Measurements from ENCODE around the gene ARHGAP22. TPM values are rescaled to one million over a fixed set of nuclear protein-coding genes. Genes with fewer than 3 reads are reported as not detected.

The ARHGAP22 gene
- total RNA-seq, 1 donor from 2014 or later = 2.2 TPM

DNA sequence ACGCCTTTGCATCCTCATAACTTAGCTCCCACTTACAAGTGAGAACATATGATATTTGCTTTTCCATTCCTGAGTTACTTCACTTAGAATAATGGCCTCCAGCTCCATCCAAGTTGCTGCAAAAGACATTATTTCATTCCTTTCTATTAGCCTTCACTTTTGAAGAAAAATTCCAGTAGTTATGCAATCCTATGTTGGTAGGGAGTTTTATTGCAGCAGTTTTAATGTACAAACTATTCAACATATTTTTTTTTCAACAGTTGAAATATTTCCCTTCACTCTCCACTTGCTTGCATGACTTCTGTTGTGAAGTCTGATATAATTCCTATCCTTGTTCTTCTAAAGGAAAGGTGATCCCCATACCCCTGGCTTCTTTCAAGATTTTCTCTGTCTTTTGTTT is 27.3 kb upstream of the ARHGAP22 start:
- no peak for DNase-seq

GRCh38 chr10:48627984-48628609 is 23.2 kb upstream of the ARHGAP22 start:
- DNase-seq = no peak

DNA sequence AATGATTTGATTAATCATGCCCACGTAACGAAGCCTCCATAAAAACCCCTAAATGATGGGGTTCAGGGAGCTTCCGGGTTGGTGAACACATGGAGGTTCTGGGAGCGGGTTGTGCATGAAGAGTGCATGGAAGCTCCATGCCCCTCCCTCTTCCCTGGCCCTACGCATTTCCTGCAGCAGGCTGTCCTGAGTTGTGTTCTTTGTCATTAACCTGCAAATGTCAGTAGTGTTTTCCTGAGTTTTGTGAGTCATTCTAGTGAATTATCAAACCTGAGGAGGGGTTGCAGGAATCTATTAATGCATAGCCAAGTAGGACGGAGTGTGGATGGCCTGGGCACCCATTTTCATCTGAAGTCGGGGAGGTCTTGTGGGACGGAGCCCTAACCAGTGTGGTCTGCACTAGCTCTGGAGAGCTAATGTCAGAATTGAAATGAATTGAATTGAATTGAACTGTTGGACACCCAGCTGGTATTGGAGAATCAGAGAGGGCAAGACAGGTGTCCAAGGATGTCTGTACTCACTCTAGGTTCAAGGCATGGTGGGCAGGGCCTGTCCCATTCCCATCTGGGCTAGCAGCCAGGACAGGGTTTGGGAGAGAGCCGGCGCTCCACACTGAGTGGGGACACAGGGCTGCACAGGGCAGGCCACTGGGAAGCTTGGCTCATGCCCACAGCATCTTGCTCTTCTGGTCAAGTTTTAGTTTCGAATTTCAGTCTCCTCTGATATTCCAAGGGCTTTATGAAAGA is 22.3 kb upstream of the ARHGAP22 start:
- no peak for DNase-seq

DNA sequence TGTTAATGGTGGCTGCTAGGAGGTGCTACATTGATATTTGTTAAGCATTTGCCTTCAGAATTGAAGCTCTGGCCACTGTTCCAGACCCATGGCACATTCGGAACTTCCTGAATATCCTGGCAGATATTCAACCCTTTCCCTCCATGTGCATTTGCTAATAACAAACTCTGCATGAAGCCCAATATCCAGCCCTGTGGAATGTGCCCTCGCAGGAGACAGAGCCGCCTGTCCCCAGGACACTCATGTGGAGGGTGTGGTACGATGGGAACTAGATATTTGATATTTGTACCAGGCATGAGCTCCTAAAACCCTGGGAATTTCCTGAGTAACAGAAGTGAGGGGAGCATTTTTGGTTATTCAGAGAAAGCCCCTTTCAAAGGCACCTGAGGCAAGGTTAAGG is 21.6 kb upstream of the ARHGAP22 start:
- no peak for DNase-seq

DNA sequence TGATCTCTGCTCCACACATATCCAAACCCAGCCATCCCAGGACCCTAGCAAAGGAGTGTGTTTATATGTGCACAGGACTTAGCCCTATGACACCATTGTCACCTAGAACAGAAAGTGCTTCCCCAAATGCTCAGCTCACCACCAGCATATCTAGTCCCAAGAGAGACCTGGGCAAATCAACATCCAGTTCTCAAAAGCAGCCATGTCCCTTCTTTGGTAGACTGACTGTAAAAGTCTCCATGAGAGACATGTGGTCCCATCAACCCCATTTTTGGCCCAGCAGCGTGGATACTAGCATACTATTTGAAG is 20.9 kb upstream of the ARHGAP22 start:
- no peak for DNase-seq

- no peak for DNase-seq
Observed at GRCh38 chr10:48623607-48624132, 18.8 kb upstream of the ARHGAP22 start.

DNA sequence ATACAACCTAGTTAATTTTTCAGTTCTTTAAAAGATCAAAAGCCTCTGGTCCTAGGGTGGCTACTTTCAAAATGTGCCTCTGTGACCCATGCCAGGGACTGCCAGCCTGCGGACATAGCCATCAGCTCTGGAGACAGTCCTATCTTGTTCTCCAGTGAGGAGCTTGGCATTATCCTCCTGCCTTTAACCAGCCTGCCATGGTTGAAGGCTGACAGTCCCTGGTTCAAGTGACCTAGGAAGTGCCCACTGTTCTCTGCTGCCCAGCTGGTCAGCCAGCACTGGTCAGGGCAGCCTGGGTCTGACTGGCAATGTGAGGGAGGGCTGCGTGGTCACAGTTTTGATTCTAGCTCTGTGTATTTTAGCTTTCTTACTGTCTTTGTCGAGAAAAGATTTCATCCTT is 18.1 kb upstream of the ARHGAP22 start:
- no peak for DNase-seq

DNA sequence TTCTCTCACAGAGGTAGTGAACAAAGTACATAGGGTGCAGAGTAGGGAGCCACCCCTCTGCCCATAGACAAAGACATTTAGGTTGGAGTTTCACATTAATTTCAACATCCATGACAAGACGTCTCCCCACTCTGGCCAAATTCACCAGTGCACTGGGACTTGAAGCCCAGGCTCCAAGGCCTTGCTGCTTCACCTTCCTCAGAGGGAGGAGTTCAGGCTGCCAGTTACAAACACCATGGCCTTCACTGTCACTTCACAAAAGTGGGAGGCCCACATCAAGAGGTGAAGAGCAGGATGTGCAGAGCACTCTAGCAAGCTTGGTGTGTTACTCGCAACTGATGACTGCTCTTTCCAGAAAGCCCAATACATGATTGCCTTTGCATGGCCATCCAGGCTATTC is 15.8 kb upstream of the ARHGAP22 start:
- DNase-seq = no peak

GRCh38 chr10:48616436-48616835 is 11.6 kb upstream of the ARHGAP22 start:
- no peak for DNase-seq

- DNase-seq = no peak
Observed at GRCh38 chr10:48614481-48615390, 9.9 kb upstream of the ARHGAP22 start.

DNA sequence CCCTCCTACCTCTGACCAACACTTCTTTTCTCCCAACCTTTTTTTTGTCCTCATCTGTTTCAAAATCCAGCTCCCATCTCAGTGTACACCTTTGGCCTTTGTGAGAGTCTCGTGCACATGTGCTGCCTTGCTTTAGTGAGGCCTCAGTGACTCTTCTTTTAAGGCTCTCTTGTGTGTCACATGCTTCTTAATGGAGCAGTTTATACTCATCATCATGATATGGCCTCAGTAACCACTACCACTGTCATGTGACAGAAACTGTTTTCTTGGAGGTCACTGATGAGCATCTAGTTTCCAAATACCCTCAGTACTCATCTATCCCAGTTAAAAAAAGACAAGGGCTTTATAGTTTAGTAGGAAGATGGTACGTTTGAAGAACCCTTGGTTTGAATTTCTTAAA is 8.1 kb upstream of the ARHGAP22 start:
- DNase-seq = no peak

DNA sequence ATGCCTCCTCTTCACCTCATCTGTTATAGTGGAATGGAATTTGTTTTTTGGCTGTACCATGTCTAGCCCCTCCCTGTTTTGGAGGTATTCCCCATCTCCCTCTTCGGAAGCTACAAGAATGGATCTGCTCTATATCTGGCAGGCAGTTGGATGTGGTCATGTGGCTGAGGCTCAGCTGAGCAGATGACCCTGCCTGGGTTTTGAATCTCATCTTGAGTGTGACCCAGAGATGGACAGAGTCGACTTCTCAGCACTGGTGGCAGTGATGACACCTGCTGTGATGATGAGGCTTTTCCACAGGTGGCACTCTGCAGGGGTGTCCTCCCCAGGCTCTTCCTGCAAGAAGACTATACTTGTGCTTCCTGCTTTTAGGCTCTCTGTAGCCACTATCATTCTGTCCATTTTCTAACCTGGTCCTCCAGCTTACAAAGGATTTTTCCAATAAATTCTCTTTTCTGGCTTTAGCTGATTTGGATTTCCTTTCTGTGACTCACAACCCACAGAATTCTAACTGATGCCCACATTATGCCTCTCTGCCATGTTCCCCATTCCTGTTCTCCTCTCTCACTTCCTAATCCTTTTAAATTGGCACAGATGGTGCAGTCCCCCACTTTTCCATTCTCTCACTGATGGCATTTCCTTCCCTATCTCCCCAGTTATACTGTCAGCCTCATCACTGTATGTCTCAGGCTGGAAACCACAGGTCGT is 7.5 kb upstream of the ARHGAP22 start:
- DNase-seq = no peak

- no peak for DNase-seq
Observed at GRCh38 chr10:48611133-48611532, 6.3 kb upstream of the ARHGAP22 start.

DNA sequence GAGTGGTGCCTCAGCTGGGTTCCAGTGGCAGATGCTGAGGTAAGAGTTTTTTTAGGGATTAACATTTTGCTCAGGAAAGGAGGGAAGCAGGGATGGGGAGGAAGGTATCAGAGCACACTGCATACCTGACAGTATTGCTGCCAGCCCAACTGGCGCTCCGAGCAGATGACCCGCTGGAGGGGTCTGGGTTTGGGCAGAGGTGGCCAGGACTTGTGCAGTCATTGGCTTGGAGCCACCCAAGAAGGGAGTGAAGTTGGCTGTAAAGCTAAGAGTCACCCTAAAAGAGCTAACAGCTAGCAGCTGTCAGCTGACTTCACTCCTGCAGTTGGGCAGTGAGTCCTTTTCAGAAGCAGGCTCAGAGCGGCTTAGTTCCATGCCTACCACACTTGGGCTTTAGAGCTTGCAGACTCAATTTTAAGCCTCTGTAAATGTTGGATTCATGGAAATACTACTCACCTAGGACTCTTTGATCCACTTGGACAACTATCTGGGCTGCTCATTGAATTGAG is 5.8 kb upstream of the ARHGAP22 start:
- DNase-seq = no peak

- DNase-seq = no peak
Observed at GRCh38 chr10:48609899-48610584, 5.2 kb upstream of the ARHGAP22 start.

DNA sequence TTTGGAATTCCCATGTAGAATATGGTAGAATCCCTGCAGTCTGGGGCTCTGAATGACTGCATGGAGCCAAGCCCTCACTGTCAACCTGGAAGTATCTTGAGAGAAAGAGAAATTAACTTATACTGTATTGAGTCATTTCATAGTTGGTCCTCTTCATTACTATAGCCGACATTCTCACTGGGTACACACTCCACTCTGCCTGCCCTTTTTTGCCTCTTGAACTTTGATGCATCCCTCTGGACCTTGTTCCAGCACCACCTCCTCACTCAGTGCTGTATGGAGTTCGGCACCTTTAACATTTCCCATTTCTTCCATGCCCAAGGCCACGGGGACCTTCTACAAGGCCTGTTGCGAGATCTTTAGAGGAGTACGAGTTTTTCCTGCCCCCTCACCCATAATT is 4.6 kb upstream of the ARHGAP22 start:
- no peak for DNase-seq

DNA sequence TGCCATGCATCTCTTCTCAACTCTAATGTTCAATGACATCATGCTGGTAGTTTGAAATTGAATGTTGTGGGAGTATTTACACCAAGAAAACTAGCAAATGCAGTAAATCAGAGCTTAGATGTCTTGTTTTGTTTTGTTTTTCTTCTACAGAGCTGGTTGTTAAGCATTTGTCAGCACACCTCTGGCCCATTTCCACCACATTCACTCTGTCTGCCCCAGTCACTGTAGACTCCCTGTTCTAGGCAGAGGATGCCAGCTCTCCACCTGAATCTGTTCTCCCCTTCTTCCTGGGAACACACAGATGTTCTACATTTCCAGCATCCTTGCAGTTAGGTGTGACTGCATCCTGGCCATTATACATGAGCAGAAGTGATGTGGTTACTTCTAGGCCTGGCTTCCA is 4.1 kb upstream of the ARHGAP22 start:
- no peak for DNase-seq

DNA sequence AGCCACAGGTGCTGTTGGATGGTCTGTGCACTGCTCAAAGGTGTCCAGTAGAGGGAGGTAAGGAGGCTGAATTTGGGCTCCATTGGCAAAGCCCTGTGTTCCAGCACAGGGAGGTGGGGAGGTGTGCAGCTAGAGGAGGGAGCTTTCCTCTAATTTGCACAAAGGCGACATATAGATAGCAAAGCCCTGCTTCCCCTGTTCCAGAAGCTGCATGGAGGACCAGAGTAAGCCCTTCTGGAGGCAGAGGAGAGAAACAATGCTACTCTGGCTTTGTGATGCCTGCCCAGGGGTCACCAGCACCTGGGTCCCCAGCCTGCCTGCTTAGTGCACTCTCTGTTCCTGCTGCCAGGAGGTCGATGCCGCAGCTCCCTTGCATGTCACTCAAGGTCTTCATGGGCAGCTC is 3.4 kb upstream of the ARHGAP22 start:
- no peak for DNase-seq

GRCh38 chr10:48607356-48608278 is 2.7 kb upstream of the ARHGAP22 start:
- no peak for DNase-seq

DNA sequence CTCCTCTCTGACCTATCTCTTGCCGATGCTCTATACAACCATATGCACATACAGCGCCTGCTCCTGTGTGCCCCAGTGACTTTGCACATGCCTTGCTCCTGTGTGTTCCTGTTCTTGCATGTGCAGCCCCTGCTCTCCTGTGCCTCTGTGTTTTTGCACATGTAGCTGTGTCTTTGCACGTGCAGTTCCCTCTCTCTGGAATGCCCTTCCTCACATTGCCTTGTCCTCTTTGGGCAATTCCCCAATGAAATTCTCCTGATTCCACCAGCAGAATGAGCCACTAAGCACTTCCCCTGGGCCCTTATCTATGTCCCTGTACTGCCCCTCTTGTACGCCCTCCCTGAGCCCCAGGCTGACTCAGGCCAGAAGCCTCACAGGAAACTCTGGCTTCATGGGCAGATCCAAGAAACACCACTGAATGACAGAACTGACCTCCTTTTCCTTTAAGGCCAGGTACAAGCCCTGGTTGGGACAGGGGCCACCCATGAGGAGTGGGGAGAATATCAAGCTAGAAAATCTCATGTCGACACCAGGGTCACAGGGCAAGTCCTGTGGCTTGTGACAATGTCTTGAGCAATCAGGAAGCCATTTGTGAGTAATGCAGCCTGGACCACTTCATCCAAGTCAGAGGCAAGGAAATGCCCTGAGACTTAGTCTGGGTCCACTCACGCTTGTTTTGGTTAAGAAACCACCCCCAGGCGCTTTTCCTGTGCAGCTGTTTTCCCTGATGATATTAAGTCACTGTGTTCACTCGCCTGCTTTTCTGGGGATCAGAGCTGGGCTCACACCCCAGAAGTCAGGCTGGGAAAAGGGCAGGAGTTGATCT is 1.9 kb upstream of the ARHGAP22 start:
- no peak for DNase-seq
